HG03439 (cell line): ENCODE measurements around the gene PLA2G6.
"Not testable (repeated sequence)": the region's sequence is repeated elsewhere in the genome, so short reads cannot be mapped to it uniquely, and the experiment has no call there.

Experiments used
- ATAC-seq: cut with Tn5 transposase; IDR thresholded peaks from one replicate; pipeline ENCODE4 v1.9.1; 2021; ENCODE audit warnings: mild to moderate bottlenecking, moderate library complexity; ENCODE audit not compliant: unreplicated experiment

Gene PLA2G6

DNA sequence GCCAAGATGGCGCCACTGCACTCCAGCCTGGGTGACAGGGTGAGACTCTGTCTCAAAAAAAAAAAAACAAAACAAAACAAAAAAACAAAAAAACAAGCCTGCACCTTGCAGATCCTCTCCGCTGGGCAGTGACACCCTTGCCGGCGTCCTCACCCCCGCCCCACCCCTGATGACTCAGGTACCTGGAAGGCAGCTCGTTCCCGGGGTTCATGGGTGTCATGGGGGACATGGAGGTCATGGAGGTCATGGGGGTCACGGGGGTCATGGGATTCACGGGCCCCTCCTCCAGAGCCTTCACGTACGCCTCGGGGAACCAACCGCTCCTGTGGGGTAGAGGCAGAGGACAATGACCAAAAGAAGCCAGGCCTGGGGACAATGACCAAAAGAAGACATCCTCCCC, 94.7 kb downstream of the PLA2G6 start:
- ATAC-seq = no peak

DNA sequence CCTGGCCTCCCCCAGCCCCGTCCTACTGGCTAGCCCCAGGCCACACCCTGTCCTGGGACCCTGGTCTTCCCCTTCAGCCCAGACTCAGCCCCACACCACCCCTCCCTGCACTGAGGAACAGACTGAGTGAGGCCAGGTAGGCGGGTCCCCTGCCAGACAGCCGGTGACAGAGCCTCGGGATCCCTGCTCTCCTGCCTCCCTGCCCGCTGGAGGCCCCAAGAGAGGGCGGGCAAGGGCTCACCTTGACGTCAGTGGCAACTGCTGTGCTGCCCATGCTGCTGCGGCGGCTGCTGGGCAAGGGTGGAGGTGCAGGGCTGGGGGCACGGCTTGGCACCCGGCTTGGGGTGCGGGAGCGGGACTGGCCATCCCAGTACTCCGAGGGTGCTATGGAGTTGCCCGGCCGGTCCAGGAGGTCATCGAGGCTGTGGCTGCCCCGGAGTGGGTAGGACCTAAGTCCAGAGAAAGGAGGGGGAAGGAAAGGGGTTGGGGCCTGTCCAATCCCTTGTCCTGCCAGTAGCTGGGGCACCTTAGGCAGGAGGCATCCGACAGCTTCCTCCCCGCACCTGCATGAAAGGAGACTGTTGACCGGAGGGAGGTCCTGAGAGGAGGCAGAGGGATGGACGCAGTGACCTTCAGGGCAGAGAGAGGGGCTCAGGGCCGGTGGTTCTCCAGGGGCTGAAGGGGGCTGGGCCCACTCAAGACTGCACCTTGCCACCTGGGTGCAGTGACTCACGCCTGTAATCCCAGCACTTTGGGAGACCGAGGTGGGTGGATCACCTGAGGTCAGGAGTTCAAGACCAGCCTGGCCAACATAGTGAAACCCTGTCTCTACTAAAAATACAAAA, 95.4 kb downstream of the PLA2G6 start:
- no peak for ATAC-seq

DNA sequence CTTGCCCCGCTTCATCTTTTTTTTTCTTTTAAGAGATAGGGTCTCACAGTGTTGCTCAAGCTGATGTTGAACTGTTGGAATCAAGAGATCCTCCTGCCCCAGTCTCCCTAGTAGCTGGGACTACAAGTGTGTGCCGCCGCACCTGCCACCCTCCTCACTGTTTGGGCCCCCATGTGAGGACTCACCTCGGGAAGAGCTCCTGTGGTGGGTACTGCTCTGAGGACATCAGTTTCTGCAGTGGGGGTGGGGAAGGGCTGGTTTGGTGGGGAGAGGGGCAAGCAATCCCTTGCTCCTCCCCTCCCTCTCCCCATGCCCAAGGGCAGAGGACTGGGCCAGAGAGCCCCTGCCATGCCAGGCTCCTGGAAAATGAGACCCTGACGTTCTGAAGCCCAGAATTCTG, 96.1 kb downstream of the PLA2G6 start:
- ATAC-seq = no peak

- no peak for ATAC-seq
Measured at GRCh38 chr22:38085056-38085455, 96.6 kb downstream of the PLA2G6 start.

DNA sequence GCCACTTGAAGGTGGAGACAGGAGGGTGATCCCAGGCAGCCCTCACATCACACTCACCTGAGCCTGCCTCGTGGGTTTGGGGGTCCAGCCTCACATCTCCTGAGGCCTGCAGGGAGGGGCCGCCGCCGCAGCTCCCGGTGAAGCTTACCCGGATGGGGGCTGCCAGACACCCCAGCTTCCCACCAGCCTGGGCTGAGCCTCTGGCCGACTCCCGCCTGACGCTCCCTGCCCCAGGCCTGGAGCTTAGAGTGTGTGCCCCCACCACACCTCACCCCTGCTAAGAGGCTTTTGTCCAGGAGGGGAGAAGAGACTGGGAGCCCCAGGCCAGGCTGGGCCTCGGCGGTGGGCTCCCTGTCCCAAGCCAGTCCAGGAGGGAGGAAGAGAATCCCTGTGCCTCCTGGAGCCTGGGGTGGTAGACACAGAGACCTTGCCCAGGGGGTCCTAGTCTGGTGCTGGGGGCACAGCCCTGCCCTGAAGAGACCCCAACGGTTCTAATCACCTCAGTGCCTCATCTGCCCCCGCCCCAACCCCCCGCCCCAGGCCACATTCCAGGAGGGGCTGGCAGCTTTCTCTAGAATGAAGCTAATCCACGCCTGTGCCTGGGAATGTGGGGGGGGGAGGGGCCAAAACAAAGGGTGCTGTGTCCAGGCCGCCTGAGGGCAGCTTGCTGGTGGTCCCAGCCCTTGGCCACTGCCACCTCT, 97.5 kb downstream of the PLA2G6 start, which contains the start of gene SLC16A8:
SLC16A8 (minus strand) TSS at position 254 of the 701 bp plus-strand sequence. CDS start 1,311 bp downstream, outside the sequence.
- ATAC-seq = no peak

GRCh38 chr22:38082986-38083710, 98.5 kb downstream of the PLA2G6 start:
- ATAC-seq = no peak

DNA sequence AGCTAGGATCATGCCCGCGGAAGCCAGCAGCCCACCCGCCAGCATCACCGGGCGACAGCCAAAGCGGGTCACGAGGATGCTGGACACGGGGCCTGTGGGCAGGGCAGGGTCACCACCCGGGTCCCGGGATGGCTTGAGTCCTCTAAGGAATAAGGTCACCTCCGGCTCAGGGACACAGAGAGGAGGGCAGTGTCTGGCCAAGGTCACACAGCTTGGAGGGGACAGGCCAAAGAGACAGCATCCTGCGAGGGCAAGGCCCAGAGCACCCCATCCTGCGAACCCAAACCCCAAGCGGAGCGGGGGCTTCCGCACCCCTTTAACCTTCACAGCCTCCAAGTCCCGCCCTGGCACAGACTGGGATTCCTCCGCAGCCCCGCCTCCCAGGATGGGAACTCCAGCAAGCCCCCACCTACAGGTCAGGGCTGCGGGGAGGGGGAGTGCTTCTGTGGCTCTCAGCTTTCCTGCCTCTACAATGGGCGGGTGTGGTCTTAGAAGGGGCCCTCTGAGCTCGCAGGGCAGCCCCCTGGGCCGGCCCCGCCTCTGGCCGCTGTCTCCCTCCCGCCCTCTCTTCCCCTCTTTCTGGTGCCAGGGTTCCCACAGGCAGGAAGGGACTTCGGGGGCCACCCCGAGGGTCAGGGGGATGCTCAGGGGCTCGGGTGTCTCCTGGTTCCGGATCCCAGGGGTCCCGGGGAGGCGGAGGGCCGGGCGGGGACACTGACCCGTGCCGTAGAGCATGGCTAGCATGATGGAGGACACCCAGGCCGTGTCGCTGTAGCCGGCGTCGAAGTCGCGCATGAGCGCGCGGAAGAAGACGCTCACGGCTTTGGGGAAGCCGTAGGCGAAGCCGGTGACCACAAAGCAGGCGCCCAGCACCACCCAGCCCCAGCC, 99.4 kb downstream of the PLA2G6 start:
- no peak for ATAC-seq

GRCh38 chr22:38081636-38081940, 100.0 kb downstream of the PLA2G6 start:
- no peak for ATAC-seq

- ATAC-seq = no peak
Measured at GRCh38 chr22:38080850-38081635, 100.6 kb downstream of the PLA2G6 start.

DNA sequence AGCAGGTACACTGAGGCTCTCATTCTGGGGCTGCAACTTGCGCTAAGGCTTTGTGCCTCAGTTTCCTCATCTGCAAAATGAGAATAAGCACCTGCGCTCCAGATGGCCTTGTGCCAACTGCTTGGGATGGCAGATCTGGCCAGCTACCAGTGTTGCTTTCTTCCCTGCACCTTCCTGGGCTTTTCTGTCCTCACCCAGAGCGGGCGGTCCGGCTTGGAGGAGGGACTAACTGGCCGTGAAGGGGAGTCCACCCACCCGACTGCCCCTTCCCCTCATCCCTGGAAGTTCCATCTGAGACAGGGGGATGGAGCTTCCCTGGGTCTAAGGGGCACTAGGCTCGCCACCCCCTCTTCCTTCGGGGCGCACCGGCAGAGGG, 101.2 kb downstream of the PLA2G6 start:
- no peak for ATAC-seq

DNA sequence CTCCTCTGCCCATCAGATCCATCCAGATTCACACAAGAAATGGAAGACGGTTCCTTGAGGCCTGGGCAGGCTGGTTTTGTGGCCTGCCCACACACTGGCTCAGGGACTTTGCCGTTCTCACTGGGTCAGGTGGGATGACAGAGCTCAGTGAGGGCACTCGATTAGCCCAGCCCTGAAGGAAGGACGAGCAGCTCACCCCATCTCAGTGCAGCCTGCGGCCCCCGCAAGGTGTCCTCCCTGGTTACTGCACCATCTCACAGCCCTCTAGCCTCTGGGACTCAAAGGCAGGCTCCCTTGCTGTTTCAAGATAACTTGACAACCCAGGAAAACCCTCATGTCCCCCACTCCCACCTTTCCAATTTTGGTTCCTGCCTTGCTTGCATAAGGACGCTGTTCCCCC, 101.8 kb downstream of the PLA2G6 start:
- no peak for ATAC-seq

DNA sequence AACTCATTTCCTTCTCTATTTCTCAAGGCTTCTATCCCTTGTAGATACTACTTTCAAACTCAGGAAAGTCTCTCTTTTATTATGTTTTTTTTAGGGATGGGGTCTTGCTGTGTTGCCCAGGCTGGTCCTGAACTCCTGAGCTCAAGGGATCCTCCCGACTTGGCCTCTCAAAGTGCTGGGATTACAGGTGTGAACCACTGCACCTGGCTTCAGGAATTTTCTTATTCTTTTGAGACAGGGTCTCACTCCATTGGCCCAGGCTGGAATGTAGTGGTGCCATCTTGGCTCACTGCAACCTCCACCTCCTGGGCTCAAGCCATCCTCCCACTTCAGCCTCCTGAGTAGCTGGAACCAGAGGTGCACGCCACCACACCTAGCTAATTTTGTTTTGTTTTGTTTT, 102.4 kb downstream of the PLA2G6 start:
- not testable (repeated sequence) for ATAC-seq

DNA sequence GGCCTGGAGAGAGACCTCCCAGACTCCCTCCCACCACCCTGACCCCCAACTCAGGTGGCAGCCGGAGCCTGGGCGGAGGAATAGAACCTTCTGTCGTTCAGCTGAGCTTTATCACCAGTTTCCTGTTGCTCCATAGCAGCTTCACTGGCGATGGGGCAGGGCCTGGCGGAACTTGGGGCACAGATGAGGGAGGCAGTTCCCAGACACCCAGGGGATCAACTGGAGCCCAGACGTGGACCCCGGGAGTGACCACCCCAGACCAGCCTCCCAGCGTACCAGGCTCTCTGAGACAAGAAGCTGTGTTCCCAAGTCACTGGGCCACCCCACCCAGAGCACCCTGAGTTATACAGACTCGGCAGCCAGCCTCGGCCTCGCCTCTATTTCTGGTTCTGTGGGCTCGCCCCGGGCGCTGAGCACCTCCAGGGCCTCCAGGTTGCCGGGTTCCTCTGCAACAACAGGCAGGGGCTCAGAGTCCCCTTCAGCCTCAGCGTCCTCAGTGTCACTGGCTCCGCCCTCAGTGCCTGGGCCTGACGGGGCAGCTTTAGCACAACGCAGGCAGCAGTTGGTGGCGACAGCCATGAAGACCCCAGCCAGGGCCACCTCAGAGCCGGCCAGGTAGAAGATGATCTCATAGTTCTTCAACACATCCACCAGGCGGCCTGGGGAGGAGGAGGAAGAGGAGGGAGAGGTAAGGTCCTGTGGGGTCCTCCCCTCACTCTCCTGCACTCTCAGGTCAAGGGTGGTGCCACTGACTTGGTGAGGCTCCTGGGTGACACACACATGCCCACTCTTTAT, 103.4 kb downstream of the PLA2G6 start:
- ATAC-seq = no peak

GRCh38 chr22:38077595-38077994, 104.0 kb downstream of the PLA2G6 start:
- no peak for ATAC-seq

DNA sequence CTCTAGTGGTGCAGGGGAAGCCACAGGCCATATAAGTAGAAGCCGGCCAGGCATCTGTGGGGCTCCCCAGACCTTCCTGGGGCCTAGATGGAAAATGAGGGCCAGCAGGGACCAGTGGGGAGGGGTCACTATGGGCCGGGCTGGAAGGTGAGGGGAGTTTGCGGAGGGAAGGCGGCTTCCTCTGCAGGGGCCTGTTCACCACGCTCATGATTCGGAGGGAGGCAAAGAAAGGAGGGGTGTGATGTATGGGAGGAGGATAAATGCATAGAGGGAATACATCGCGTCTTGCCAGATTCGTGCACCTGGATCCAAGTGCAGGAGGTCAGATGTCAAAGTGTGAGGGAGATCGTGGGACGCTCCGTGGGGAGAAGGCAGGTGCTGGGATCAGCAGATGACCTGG, 104.5 kb downstream of the PLA2G6 start:
- no peak for ATAC-seq

- no peak for ATAC-seq
Measured at GRCh38 chr22:38075961-38076360, 105.7 kb downstream of the PLA2G6 start.

GRCh38 chr22:38075105-38075825, 106.4 kb downstream of the PLA2G6 start:
- no peak for ATAC-seq
